Measurements from ENCODE around the gene CSNK1G3. TPM values are rescaled to one million over a fixed set of nuclear protein-coding genes. Genes with fewer than 3 reads are reported as not detected.

Gene CSNK1G3
- total RNA-seq, result 10 to 100 TPM; 28.2 to 29.3 TPM

DNA sequence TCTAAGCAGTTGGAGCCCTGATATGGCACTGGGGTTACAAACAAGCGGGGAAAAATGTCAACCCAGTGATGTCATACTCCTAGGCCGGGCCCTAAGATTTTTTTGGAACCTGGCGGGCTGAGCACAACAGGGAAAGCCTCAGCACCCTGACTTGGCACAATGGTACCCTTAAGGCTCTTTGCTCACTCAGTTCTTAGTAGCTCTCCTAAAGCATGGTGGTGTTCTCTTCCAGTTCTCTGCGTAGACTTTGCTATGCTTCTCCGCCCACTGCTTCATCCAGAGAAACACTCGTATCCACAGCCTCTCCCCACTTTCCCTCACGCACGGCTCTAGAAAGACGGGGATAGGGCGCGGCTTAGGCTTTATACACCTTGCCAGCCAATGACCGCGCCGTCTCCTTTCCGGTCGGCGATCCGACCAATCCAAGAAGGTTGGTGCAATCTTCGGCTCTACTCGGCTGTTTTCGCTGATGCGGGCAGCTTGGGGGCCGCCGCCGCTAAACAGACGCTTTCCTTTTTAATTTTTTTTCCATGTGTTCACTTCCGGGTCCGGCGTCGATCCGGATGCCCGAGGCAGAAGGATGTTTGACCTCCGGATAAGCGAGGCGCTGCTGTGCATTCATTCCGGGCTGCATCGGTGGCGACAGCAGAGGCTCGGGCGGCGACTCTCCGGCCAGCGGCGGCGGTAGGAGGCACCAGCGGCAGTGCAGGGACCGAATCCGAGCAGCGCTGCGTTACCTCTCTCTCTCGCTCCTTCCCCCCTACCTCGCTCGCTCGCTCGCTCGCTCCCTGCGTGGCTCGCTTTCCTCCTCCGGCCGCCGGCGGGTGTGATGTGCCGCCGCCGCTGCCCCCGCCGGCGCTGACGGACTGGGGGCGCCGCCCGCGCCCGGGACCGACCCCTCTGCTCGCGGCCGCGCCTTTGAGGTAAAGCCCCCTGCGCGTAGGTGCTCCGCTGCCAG lies at the start of gene CSNK1G3:
TSS of gene CSNK1G3 (plus strand) at position 530 of the 958 bp plus-strand sequence. CDS start 33,487 bp downstream, outside the sequence.

Other genes with a start within 250 kb of the CSNK1G3 start
- 10 to 100 TPM; 29.3 to 33.9 TPM for gene CEP120, start 88.8 kb upstream of the CSNK1G3 start, total RNA-seq

Data from activated naive CD4-positive, alpha-beta T cell treated with anti-CD3 and anti-CD28 coated beads, Interleukin-2, amount 10 ng/mL, durations not matched to agents 5 hours and 36 hours (primary cell).